OCI-LY3 (cell line): ENCODE data around the gene CUL1.

Experiments
- H2AFZ ChIP-seq: fragments of 200-600, 300-600 bp; shearing (Covaris generic); 2 replicates; pipeline ENCODE4 v1.6.0; 2014; ENCODE audit warnings: antibody characterized with exemption, low read depth, low read length
- H3K27ac ChIP-seq: fragments of 200-600, 300-600 bp; sonication (generic); 2 replicates; pipeline ENCODE4 v1.5.1; 2014; ENCODE audit warnings: mild to moderate bottlenecking, low read length, moderate library complexity, mixed read lengths
- H3K27me3 ChIP-seq: fragments of 200-600, 300-600 bp; sonication (generic); 2 replicates; pipeline ENCODE4 v1.6.1; 2014; ENCODE audit warnings: low read depth, low read length, mixed read lengths
- H3K36me3 ChIP-seq: fragments of 200-600, 300-600 bp; sonication (generic); replicated peaks from 2 replicates; pipeline ENCODE3; 2014; ENCODE audit warnings: low read depth, low read length, mixed read lengths
- H3K4me1 ChIP-seq: fragments of 300-600, 200-600 bp; sonication (generic); 2 replicates; pipeline ENCODE4 v1.6.1; 2014; ENCODE audit warnings: low read length, mixed read lengths
- H3K4me2 ChIP-seq: fragments of 200-600, 300-600 bp; sonication (generic); 2 replicates; pipeline ENCODE4 v1.6.1; 2014; ENCODE audit warnings: low read length, mixed read lengths
- H3K4me3 ChIP-seq: fragments of 300-600, 200-600 bp; sonication (generic); 2 replicates; pipeline ENCODE4 v1.5.1; 2014; ENCODE audit warnings: antibody characterized with exemption, mild to moderate bottlenecking, low read length, moderate library complexity
- H3K79me2 ChIP-seq: fragments of 300-600, 200-600 bp; shearing (Covaris generic); 2 replicates; pipeline ENCODE4 v1.6.1; 2014; ENCODE audit warnings: mild to moderate bottlenecking, low read length, mixed read lengths
- H3K9ac ChIP-seq: fragments of 300-600, 200-600 bp; shearing (Covaris generic); 2 replicates; pipeline ENCODE4 v1.6.0; 2014; ENCODE audit warnings: mild to moderate bottlenecking, low read length, moderate library complexity
- H3K9me3 ChIP-seq: fragments of 200-600, 300-600 bp; shearing (Covaris generic); 2 replicates; pipeline ENCODE4 v1.6.1; 2014; ENCODE audit warnings: low read length, mixed read lengths; ENCODE audit not compliant: insufficient read depth
- H4K20me1 ChIP-seq: fragments of 200-600, 300-600 bp; sonication (generic); 2 replicates; pipeline ENCODE4 v1.6.1; 2016; ENCODE audit warnings: low read length, mixed read lengths; ENCODE audit not compliant: insufficient read depth
- CTCF ChIP-seq: fragments of 200-600, 300-600 bp; sonication (generic); IDR thresholded peaks from 2 replicates; pipeline ENCODE4 v1.5.1; 2014; ENCODE audit warnings: antibody characterized with exemption, low read length, low read depth
- EZH2phosphoT487 ChIP-seq: fragments of 200-600 bp; shearing (Covaris generic); IDR thresholded peaks from 2 replicates; pipeline ENCODE4 v1.6.1; 2018; ENCODE audit warnings: antibody characterized with exemption, mixed run types, low read depth

CUL1 gene

DNA sequence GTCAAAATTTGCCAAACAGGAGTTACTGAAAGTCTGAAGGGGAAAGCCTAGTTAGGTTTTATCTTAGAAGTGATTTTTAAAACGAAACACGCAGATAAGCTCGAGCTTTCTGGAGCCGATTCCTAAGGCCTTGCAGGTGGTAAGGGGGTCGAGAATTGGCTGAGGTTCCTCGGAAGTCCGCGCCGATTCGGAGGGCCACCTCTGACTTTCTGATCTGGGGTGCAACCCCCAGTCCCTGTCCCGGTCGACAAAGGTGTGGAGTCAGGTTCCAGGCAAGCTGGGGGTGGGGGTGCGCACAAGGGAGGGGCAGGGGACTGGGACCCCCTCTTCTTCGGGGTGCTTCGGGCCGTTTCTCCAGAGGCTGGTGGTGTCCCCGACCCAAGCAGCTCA, 701 bp upstream of the CUL1 start:
- H3K36me3 ChIP-seq, result no peaks in the 10 kb centered on the region
- H3K27ac ChIP-seq, result peak overlapping the region; percentile 66
- TF ChIP-seq EZH2phosphoT487 (no peak), CTCF (no peak)
- peaks cover 25% of the 10 kb centered on the region for H3K4me1 ChIP-seq
- H4K20me1 ChIP-seq, result peaks cover 30% of the 10 kb centered on the region
- H3K27me3 ChIP-seq, result no peaks in the 10 kb centered on the region; the same call in 1 of the 2 replicates
- peaks cover 55% of the 10 kb centered on the region for H3K79me2 ChIP-seq
- H2AFZ ChIP-seq, result peak overlapping the region; percentile 40
- H3K9me3 ChIP-seq, result no peaks in the 10 kb centered on the region
- peak overlapping the region; percentile 91 for H3K9ac ChIP-seq
- peak overlapping the region; percentile 87 for H3K4me3 ChIP-seq
- peak overlapping the region; percentile 90 for H3K4me2 ChIP-seq

- Histone ChIP-seq H4K20me1 (peaks cover 42% of the 10 kb centered on the region), H2AFZ (peak overlapping the region; percentile 55; the same call in 1 of the 2 replicates), H3K4me1 (peaks cover 25% of the 10 kb centered on the region)
Observed at GRCh38 chr7:148699024-148699781, 500 bp downstream of the CUL1 start.

DNA sequence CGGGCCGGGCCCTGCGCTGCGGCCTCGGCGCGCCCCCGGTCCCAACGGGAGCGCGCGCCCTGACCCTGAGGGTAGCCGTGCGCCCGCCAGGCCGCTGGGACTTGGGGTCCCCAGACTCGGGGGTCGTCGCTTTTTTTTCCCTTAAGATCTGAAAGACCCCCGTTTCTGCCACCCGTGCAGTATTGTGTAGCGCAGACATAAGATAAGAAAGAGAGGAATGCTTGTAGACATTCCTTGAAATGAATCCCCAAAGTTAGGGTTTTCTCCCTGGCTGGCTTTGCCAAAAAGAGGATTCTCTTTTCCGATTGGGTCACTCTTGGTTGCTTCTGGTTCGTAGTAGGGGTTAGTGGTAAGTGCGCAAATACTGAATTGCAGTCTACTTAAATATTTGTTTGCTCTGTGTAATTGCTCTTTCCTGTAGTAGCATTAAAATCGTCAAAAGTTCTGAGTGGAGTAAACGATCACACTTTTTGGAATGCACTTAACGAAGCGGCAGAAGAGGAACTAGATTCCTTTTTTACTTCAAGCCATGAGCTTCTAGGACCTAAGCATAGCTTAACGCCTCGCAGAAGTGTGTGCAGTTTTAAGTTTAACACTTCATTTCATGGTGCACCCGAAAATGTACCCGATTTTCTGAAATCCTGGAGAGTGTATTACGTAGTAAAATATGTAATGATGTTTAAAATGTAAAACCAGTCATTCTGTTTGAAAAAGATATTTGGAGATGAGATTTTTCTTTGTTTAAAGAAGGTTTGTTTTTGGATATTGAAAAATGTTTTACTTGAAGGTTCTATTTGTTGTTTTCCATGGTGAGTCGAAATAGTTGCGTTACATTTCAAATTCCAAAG, 1.3 kb downstream of the CUL1 start:
- H3K4me1 ChIP-seq, result peaks cover 31% of the 10 kb centered on the region
- H3K79me2 ChIP-seq, result peaks cover 75% of the 10 kb centered on the region
- H4K20me1 ChIP-seq, result peaks cover 50% of the 10 kb centered on the region
- H3K36me3 ChIP-seq, result no peaks in the 10 kb centered on the region
- no peaks in the 10 kb centered on the region for H3K9me3 ChIP-seq
- H2AFZ ChIP-seq, result peak overlapping the region; percentile 55; the same call in 1 of the 2 replicates
- H3K9ac ChIP-seq, result peak overlapping the region; percentile 91
- TF ChIP-seq EZH2phosphoT487 (no peak), CTCF (no peak)
- peak overlapping the region; percentile 87 for H3K4me3 ChIP-seq
- H3K4me2 ChIP-seq, result peak overlapping the region; percentile 90
- H3K27ac ChIP-seq, result peak overlapping the region; percentile 66
- H3K27me3 ChIP-seq, result no peaks in the 10 kb centered on the region; the same call in 1 of the 2 replicates

More at GRCh38 chr7:148699024-148699781, 500 bp downstream of the CUL1 start:
- H3K4me2 ChIP-seq, result peak overlapping the region; percentile 90
- H3K27me3 ChIP-seq, result no peaks in the 10 kb centered on the region; the same call in 1 of the 2 replicates
- H3K4me3 ChIP-seq, result peak overlapping the region; percentile 87
- peak overlapping the region; percentile 91 for H3K9ac ChIP-seq
- TF ChIP-seq EZH2phosphoT487, result no peak
- no peak for TF ChIP-seq CTCF
- peaks cover 67% of the 10 kb centered on the region for H3K79me2 ChIP-seq
- H3K36me3 ChIP-seq, result no peaks in the 10 kb centered on the region
- H3K9me3 ChIP-seq, result no peaks in the 10 kb centered on the region
- peak overlapping the region; percentile 66 for H3K27ac ChIP-seq

DNA sequence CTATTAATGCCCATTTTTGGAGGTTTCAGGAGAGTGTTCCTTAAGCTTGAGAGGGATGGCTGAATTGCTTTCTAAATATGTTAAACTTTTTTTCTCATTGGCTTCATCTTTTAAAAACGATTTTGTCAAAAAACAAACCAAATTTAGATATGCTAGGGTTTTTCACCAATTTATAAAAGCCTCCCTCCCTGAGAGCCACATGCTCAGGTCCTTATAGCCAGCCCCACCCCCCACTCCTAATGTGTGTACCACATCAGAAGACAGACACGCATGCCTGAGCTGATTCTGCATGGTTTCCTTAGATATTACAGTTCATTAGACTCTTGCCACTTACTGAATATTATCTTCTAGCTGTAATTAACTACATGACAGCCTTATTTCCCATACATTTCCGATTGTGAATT, 2.0 kb downstream of the CUL1 start:
- no peaks in the 10 kb centered on the region for H3K36me3 ChIP-seq
- no peaks in the 10 kb centered on the region; the same call in 1 of the 2 replicates for H3K27me3 ChIP-seq
- H3K79me2 ChIP-seq, result peaks cover 82% of the 10 kb centered on the region
- H3K4me2 ChIP-seq, result peak overlapping the region; percentile 90
- H3K9ac ChIP-seq, result peak overlapping the region; percentile 91
- H3K9me3 ChIP-seq, result no peaks in the 10 kb centered on the region
- peaks cover 57% of the 10 kb centered on the region for H4K20me1 ChIP-seq
- no peak overlapping the region for H3K27ac ChIP-seq
- TF ChIP-seq EZH2phosphoT487, result no peak
- no peak for TF ChIP-seq CTCF
- peaks cover 31% of the 10 kb centered on the region for H3K4me1 ChIP-seq
- peak overlapping the region; percentile 87 for H3K4me3 ChIP-seq
- H2AFZ ChIP-seq, result no peak overlapping the region
